Activated effector memory CD4-positive, alpha-beta T cell treated with anti-CD3 and anti-CD28 coated beads, Interleukin-2, amount 50 U/mL, for 16 hours (primary cell): ENCODE measurements around the gene KDM4C.

Experiments used
- DNase-seq: peaks from one replicate; pipeline ENCODE4 v3.0.0-alpha.2; 2020

KDM4C gene

GRCh38 chr9:7148243-7148765, 390.5 kb downstream of the KDM4C start:
- no peak for DNase-seq

GRCh38 chr9:7149258-7149657, 391.5 kb downstream of the KDM4C start:
- no peak for DNase-seq

- DNase-seq: no peak
These were observed 392.5 kb downstream of the KDM4C start for GRCh38 chr9:7150153-7150890.

GRCh38 chr9:7153134-7153533, 395.4 kb downstream of the KDM4C start:
- DNase-seq: no peak

GRCh38 chr9:7153566-7153965, 395.8 kb downstream of the KDM4C start:
- no peak for DNase-seq

GRCh38 chr9:7154003-7154619, 396.3 kb downstream of the KDM4C start:
- DNase-seq: no peak

- no peak for DNase-seq
These were observed 396.9 kb downstream of the KDM4C start for GRCh38 chr9:7154650-7155049.

GRCh38 chr9:7161469-7161868, 403.7 kb downstream of the KDM4C start:
- no peak for DNase-seq

- DNase-seq: no peak
These were observed 406.2 kb downstream of the KDM4C start for GRCh38 chr9:7163932-7164331.

- DNase-seq: no peak
These were observed 406.9 kb downstream of the KDM4C start for GRCh38 chr9:7164440-7165330.

GRCh38 chr9:7165331-7165975, 407.7 kb downstream of the KDM4C start:
- DNase-seq: no peak

- DNase-seq: no peak
These were observed 408.3 kb downstream of the KDM4C start for GRCh38 chr9:7166074-7166473.

- no peak for DNase-seq
These were observed 412.1 kb downstream of the KDM4C start for GRCh38 chr9:7169717-7170389.

- DNase-seq: no peak
These were observed 413.8 kb downstream of the KDM4C start for GRCh38 chr9:7171396-7172153.

GRCh38 chr9:7172154-7173115, 414.7 kb downstream of the KDM4C start:
- no peak for DNase-seq

GRCh38 chr9:7173139-7173538, 415.4 kb downstream of the KDM4C start:
- no peak for DNase-seq

- DNase-seq: no peak
These were observed 416.5 kb downstream of the KDM4C start for GRCh38 chr9:7174301-7174700.

- DNase-seq: no peak
These were observed 417.1 kb downstream of the KDM4C start for GRCh38 chr9:7174884-7175283.

GRCh38 chr9:7176561-7176960, 418.8 kb downstream of the KDM4C start:
- no peak for DNase-seq

GRCh38 chr9:7177383-7177782, 419.6 kb downstream of the KDM4C start:
- DNase-seq: no peak
